Progenitor cell of endocrine pancreas (in vitro differentiated cells): Measurements from ENCODE around the gene CFAP65. TPM values are rescaled to one million over a fixed set of nuclear protein-coding genes. Genes with fewer than 3 reads are reported as not detected.

Source experiments
- DNase-seq: peaks from one replicate; pipeline ENCODE4 v3.0.0; 2021; ENCODE audit warnings: low spot score; ENCODE audit not compliant: unreplicated experiment
- H3K27ac Mint-ChIP-seq: 2 replicates; pipeline ENCODE4 v1.8.0; 2021; ENCODE audit warnings: mild to moderate bottlenecking, moderate library complexity, mixed read lengths
- H3K27me3 Mint-ChIP-seq: 2 replicates; pipeline ENCODE4 v1.8.0; 2021; ENCODE audit warnings: mixed read lengths
- H3K36me3 Mint-ChIP-seq: 2 replicates; pipeline ENCODE4 v1.8.0; 2022; ENCODE audit warnings: mixed read lengths; ENCODE audit not compliant: insufficient read depth
- H3K4me1 Mint-ChIP-seq: 2 replicates; pipeline ENCODE4 v1.8.0; 2021; ENCODE audit warnings: low read depth, mixed read lengths
- H3K4me3 Mint-ChIP-seq: 2 replicates; pipeline ENCODE4 v1.8.0; 2021; ENCODE audit warnings: low read depth, mild to moderate bottlenecking, moderate library complexity, mixed read lengths
- H3K9me3 Mint-ChIP-seq: 2 replicates; pipeline ENCODE4 v1.8.0; 2021; ENCODE audit warnings: low read depth, mixed read lengths
- total RNA-seq: library from RNA; stranded (reverse); gene quantifications from 2 replicates; pipeline ENCODE4 v1.2.1, GENCODE V29; 2021
- TF ChIP-seq, protein P1 (sequence below): fragments of 200-600 bp; sonication (generic); IDR thresholded peaks from one replicate; pipeline ENCODE4 v1.5.0; 2021; ENCODE audit warnings: antibody characterized with exemption, mild to moderate bottlenecking; ENCODE audit not compliant: unreplicated experiment

Gene CFAP65
- total RNA-seq, 1 donor from 2014 or later: 0.65 TPM

DNA sequence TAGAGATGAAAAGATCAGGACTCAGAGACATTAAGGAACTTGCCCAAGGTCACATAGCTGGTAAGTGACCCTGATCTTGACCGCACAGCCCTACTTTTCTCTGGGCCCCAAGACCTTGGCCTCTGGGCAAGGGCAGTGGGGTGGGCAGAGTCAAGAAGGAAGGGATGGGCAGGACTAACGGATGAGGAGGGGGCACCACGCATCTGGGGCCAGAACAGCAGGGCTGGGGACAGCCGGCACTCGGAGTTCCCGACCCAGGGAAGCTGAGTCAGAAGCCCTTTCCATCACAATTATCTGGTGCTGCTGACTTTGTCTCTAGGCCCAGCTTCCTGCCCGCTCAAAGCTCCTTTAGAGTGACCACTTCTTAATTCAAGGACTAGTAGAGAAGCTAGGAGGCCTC is 14.4 kb downstream of the CFAP65 start:
- no peaks in the 10 kb centered on the region for H3K9me3 Mint-ChIP-seq
- H3K4me3 Mint-ChIP-seq: no peak overlapping the region
- no peak for DNase-seq
- no peaks in the 10 kb centered on the region for H3K36me3 Mint-ChIP-seq
- no peak overlapping the region for H3K27ac Mint-ChIP-seq
- TF ChIP-seq, protein P1, sequence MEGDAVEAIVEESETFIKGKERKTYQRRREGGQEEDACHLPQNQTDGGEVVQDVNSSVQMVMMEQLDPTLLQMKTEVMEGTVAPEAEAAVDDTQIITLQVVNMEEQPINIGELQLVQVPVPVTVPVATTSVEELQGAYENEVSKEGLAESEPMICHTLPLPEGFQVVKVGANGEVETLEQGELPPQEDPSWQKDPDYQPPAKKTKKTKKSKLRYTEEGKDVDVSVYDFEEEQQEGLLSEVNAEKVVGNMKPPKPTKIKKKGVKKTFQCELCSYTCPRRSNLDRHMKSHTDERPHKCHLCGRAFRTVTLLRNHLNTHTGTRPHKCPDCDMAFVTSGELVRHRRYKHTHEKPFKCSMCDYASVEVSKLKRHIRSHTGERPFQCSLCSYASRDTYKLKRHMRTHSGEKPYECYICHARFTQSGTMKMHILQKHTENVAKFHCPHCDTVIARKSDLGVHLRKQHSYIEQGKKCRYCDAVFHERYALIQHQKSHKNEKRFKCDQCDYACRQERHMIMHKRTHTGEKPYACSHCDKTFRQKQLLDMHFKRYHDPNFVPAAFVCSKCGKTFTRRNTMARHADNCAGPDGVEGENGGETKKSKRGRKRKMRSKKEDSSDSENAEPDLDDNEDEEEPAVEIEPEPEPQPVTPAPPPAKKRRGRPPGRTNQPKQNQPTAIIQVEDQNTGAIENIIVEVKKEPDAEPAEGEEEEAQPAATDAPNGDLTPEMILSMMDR: no peak
- no peaks in the 10 kb centered on the region for H3K4me1 Mint-ChIP-seq
- peaks cover 45% of the 10 kb centered on the region for H3K27me3 Mint-ChIP-seq

DNA sequence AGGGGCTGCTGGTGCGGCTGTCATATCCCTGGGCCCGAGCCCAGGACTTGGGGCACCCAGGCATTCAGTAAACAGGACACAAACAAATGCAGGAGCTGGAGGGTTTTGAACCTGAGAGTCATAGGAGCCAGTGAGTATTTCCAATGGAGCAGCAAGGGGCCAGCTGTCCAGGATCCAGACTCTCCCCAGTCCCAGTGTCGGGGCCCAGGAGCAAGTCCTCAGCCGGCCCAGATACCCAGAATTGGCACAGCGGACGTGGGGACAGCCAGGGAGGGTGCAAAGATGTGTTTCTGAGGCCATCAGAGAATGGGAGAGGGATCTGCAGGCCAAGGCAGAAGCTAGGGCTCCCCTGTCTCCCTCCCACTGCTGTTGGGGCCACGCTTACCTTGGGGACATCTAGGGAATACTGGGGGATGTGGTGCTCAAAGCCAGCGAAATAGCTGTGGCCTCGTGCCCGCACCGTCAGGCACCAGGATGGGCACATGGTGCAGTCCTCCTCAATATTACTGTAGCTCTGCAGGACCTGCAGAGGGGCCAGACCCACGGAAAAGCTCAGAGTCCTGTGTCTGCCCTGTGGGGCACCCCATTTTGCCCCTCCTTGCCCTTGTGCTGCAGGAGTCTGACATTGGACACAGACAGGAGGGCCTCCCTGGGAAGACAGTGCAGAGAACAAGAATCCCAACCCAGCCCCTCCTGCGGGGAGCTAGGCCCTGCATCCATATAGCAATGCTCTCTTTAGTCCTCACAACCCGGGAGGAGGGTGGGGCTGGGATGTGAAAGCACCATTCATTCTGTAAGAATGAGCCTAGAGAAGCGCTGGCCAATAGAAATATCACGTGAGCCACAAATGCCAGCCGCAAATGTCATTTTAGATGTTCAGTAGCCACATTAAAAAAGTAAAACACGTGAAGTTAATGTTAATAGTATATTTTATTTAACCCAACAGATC is 15.4 kb downstream of the CFAP65 start:
- TF ChIP-seq, protein P1: no peak
- Mint-ChIP-seq H3K9me3 (no peaks in the 10 kb centered on the region), H3K27ac (no peak overlapping the region), H3K4me1 (no peaks in the 10 kb centered on the region), H3K36me3 (no peaks in the 10 kb centered on the region), H3K27me3 (peaks cover 45% of the 10 kb centered on the region), H3K4me3 (no peak overlapping the region)
- DNase-seq: no peak

DNA sequence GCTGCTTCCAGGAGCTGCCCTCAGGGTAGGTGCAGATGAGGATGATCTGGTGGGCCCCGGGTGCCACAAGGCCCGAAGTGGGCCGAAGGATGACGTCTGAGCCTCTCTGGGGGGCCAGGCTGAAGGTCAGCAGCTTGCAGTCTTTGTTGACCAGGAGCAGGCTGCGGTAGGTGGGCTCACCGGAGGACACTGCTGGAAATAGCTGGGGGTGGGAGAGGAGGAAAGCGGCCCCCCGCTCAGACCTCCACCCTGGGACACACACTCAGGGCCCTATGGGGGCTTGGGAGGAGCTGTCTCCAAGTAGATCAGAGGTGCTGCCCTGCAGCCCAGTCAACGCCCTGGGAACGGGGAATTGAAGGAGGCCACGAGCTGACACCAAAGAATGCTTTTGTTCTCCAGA is 17.3 kb downstream of the CFAP65 start:
- TF ChIP-seq, protein P1: no peak
- peaks cover 50% of the 10 kb centered on the region for H3K27me3 Mint-ChIP-seq
- no peak overlapping the region for H3K4me3 Mint-ChIP-seq
- no peak overlapping the region for H3K27ac Mint-ChIP-seq
- H3K4me1 Mint-ChIP-seq: no peaks in the 10 kb centered on the region
- H3K36me3 Mint-ChIP-seq: no peaks in the 10 kb centered on the region
- DNase-seq: no peak
- no peaks in the 10 kb centered on the region for H3K9me3 Mint-ChIP-seq

- no peak for DNase-seq
- H3K27ac Mint-ChIP-seq: no peak overlapping the region
- no peaks in the 10 kb centered on the region for H3K4me1 Mint-ChIP-seq
- peaks cover 50% of the 10 kb centered on the region for H3K27me3 Mint-ChIP-seq
- no peaks in the 10 kb centered on the region for H3K36me3 Mint-ChIP-seq
- no peaks in the 10 kb centered on the region for H3K9me3 Mint-ChIP-seq
- H3K4me3 Mint-ChIP-seq: no peak overlapping the region
- TF ChIP-seq, protein P1: no peak
Observed at GRCh38 chr2:219023045-219023605, 18.2 kb downstream of the CFAP65 start.

- TF ChIP-seq, protein P1: no peak
- Mint-ChIP-seq H3K27me3 (peaks cover 51% of the 10 kb centered on the region), H3K9me3 (no peaks in the 10 kb centered on the region), H3K36me3 (no peaks in the 10 kb centered on the region), H3K4me3 (no peak overlapping the region), H3K4me1 (no peaks in the 10 kb centered on the region), H3K27ac (no peak overlapping the region)
- no peak for DNase-seq
Observed at GRCh38 chr2:219022616-219023015, 18.7 kb downstream of the CFAP65 start.
